ENCODE results near the gene TNNI2.

TNNI2 gene

DNA sequence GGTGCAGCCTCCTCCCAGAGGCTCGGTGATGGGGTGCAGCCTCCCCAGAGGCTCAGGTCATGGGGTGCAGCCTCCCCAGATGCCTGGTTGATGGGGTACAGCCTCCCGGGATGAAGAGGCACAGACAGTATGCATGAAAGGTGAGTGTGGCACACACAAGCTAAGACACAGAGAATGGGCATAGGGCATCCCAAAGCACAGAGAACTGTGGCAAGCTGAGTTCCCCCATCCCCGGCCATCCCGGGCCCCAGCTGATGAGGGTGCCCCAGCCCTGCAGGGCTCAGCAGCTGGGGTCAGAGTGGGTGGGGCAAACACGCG is 8.8 kb upstream of the TNNI2 start:
- TF ChIP-seq POLR2AphosphoS5 (IDR thresholded peaks at IDR 0.05; ENCODE audit: low read depth, low read length) (no peak), FOXP2 (optimal IDR thresholded peaks at IDR 0.05; ENCODE audit: borderline replicate concordance, extremely low read depth, extremely low read length, insufficient read depth) (no peak), TAF1 (IDR thresholded peaks at IDR 0.05; ENCODE audit: borderline replicate concordance, insufficient read depth, low read length) (no peak), SIN3A (IDR thresholded peaks at IDR 0.05; ENCODE audit: borderline replicate concordance, insufficient read depth, low read length) (no peak), REST (IDR thresholded peaks at IDR 0.05; ENCODE audit: insufficient read depth in 1 of 2, low read depth in 2 of 2, low read length in 2 of 2) (no peak)

DNA sequence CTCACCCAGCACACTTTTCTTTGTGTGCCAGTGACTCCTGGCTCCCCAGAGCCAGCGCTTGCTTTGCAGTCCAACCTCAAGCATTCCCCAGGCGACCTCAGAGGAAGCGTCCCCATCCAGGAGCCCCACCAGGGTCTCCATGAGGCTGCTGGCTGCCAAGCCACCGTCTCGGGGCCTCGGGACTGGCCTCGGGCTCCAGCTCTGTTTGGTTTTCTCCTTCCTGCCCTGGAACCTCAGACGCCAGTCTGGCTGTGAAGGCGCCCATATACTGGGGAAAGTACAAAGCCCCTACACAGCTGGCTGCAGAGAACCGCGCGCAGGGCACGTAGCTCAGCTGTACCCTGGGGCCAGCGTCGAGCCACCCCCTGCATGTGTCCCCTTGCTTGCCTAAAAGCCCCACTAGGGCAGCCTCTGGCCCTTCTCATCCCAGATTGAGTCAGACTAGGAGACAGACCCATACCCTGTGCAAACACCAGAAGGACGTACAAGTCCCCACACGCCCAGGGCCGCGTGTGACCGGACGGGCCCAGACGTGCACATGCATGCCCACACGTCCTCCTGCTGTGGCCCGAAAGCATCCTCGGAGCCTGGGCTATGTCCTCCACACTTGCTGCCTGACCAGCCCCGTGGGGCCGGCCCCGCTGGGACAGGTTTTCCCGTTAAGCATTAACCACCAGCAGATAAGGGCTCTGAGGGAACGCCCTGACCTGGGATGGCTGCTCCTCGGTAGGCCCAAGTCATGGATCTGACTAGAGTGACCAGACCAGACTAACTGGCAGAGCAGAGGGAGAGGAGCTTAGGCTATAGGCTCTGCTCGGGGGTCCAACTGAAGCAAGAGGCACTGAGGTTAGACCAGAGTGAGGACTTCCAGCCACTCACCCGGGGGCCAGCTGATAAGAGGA is 8.2 kb upstream of the TNNI2 start:
- no peak for TF ChIP-seq TAF1 (IDR thresholded peaks at IDR 0.05; ENCODE audit: borderline replicate concordance, insufficient read depth, low read length)
- no peak for TF ChIP-seq POLR2AphosphoS5 (IDR thresholded peaks at IDR 0.05; ENCODE audit: low read depth, low read length)
- no peak for TF ChIP-seq REST (IDR thresholded peaks at IDR 0.05; ENCODE audit: insufficient read depth in 1 of 2, low read depth in 2 of 2, low read length in 2 of 2)

DNA sequence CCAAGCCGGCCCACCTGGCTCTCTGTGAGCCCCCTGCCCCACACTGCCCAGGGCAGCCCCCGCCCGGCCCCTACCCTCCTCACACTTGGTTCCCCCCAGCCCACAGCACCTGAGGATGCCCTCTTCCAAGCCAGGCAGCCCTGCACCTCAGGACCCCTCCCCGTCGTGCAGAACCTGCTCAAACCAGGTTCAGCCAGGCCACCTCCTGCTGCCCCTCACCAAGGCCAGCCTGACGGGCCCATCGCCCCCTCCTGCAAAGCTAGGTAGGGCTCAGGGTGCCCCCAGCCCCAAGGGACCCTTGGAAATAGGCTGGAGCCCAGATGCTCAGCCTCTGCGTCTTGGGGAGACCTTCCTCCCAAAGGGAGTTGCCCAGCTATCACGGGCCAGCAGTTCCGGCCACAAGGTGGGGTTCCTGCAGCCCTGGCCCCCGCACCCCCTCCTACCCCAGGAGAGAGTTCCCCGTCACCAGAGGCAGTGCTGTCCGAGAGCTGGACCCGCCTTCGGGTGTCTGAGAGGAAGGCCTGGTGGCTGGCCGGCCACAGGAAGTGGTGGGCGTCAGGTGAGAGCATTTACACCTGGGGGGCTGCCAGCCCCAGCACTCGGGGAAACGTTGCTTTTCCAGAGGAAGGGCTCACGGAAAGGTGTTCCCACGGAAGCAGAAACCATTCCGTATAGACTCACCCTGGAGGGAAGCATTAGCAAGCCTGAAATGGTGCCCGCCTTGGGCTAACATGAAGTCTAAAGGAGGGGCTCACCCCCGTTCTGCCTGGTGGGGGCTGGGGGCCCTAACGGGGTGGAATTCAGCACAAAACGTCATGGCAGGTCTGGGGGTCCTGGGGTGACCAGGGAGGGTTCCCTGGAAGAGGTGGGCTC is 7.2 kb upstream of the TNNI2 start:
- TF ChIP-seq FOXP2 (optimal IDR thresholded peaks at IDR 0.05; ENCODE audit: borderline replicate concordance, extremely low read depth, extremely low read length, insufficient read depth) (no peak), REST (IDR thresholded peaks at IDR 0.05; ENCODE audit: insufficient read depth in 1 of 2, low read depth in 2 of 2, low read length in 2 of 2) (no peak), SIN3A (IDR thresholded peaks at IDR 0.05; ENCODE audit: borderline replicate concordance, insufficient read depth, low read length) (no peak)

DNA sequence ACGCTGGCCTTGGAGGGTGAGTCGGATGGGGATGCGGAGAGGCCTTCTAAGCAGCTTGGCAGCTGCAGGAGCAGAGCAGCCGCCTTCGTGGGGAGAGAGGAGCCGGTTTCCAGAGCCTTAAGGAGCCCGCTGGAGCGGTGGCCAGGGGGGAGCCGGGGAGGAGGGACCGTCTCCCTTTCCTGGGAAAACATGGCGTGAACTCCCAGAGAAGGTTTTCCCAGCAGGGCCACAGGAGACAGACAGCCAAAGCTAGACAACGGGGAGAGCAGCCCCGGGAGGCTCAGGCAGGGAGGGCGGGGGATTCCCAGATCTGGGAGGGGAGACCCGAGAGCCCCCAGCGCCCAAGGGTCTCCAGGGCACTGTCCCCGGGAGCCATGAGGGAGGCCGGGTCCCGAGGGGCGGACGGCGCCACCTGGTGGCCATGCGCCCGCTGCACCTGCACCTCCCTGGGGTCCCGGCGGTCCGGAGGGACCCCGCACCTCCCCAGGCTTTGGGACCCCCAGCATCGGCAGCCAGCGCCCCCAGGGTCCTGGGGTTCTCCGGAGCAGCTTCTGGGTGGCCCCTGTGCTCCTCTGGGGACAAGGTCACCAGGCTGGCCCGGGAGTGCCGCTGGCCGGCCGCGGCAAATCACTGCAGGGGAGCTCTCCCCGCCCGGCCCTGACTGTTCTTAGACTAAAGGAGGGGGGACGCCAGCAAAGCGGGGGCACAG is 6.4 kb upstream of the TNNI2 start:
- no peak for TF ChIP-seq SIN3A (IDR thresholded peaks at IDR 0.05; ENCODE audit: borderline replicate concordance, insufficient read depth, low read length)
- TF ChIP-seq REST (IDR thresholded peaks at IDR 0.05; ENCODE audit: insufficient read depth in 1 of 2, low read depth in 2 of 2, low read length in 2 of 2), result no peak
- no peak for TF ChIP-seq FOXP2 (optimal IDR thresholded peaks at IDR 0.05; ENCODE audit: borderline replicate concordance, extremely low read depth, extremely low read length, insufficient read depth)
- no peak for TF ChIP-seq TAF1 (IDR thresholded peaks at IDR 0.05; ENCODE audit: borderline replicate concordance, insufficient read depth, low read length)

Measured in PFSK-1 (cell line).